ENCODE data around the gene BSND. TPM values are rescaled to one million over a fixed set of nuclear protein-coding genes. Genes with fewer than 3 reads are reported as not detected.
A peak's percentile ranks its signal among the peaks of the same experiment; 100 is the strongest.

BSND gene
- total and polyA plus RNA-seq, 3 experiments from 2014 or later: not detected

DNA sequence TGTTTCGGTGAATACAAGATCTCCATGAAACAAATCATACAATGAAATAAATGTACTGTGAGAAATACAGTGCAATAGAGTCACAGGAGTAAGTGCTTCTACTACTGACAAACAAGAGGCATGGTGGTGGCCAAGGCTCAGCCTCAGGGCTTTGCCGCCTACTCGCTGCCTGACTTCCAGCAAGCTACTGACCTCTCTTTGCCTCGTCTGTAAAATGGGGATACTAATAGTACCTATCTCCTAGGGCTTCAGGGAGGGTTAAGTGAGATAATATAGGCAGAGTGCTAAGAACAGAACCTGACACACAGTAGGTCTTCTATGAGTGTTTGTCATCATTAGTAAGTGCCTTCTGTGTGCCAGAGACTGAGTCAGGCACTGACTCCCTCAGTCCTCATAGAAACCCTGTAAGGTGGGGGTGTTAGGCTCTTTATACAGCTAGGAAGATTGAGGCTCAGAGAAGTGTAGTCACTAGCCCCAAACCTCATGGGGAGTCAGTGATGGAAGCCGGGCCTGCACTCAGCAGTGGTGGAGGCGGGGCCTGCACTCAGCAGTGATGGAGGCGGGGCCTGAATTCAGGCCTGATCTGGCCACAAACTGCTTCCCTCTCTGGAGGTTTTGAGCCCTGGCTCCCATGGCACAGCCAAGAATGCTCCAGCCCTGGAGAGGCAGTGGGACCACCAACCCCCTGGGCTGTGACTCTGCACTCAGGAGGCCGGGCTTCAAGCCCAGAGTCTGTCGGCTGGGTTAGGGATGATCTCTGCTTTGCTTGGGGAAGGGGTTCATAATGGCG is 6.8 kb downstream of the BSND start:
- H3K9me3 ChIP-seq (ENCODE audit: low read length): no peaks in the 10 kb centered on the region
- Mint-ChIP-seq H3K36me3 (no peaks in the 10 kb centered on the region), H3K4me1 (no peaks in the 10 kb centered on the region), H3K27ac (no peak overlapping the region), H3K9me3 (no peaks in the 10 kb centered on the region), H3K4me3 (no peak overlapping the region), H3K27me3 (peaks cover 3% of the 10 kb centered on the region in 2 donors)
- no peaks in the 10 kb centered on the region for H3K4me1 ChIP-seq (ENCODE audit: insufficient read depth, low read length)
- DNase-seq: no peak
- ChIA-PET CTCF (no interaction called here), POLR2A (no interaction called here)
- no peak overlapping the region for H3K4me3 ChIP-seq (ENCODE audit: low read length)
- no peaks in the 10 kb centered on the region for H3K27me3 ChIP-seq (ENCODE audit: insufficient read depth, low read length, poor library complexity, severe bottlenecking)
- no peaks in the 10 kb centered on the region for H3K36me3 ChIP-seq (ENCODE audit: insufficient read depth, low read length)
- H3K27ac ChIP-seq (ENCODE audit: low read depth, low read length): no peak overlapping the region

- no peak for DNase-seq
- Histone ChIP-seq H3K27me3 (ENCODE audit: insufficient read depth, low read length, poor library complexity, severe bottlenecking) (no peaks in the 10 kb centered on the region), H3K27ac (ENCODE audit: low read depth, low read length) (no peak overlapping the region), H3K4me3 (ENCODE audit: low read length) (no peak overlapping the region), H3K4me1 (ENCODE audit: insufficient read depth, low read length) (no peaks in the 10 kb centered on the region), H3K36me3 (ENCODE audit: insufficient read depth, low read length) (no peaks in the 10 kb centered on the region), H3K9me3 (ENCODE audit: low read length) (no peaks in the 10 kb centered on the region)
- no peak overlapping the region for H3K27ac Mint-ChIP-seq
- H3K36me3 Mint-ChIP-seq: no peaks in the 10 kb centered on the region
- no peaks in the 10 kb centered on the region for H3K4me1 Mint-ChIP-seq
- peaks cover 0 to 3% of the 10 kb centered on the region in 2 donors for H3K27me3 Mint-ChIP-seq
- H3K4me3 Mint-ChIP-seq: no peak overlapping the region
- ChIA-PET POLR2A (no interaction called here), CTCF (interaction anchor here (1.2 kb wide), 1 partner anchor 11 kb away, joined by 4 read pairs; no protein-coding TSS in a partner anchor)
- no peaks in the 10 kb centered on the region for H3K9me3 Mint-ChIP-seq
Observed at GRCh38 chr1:55006931-55007330, 8.2 kb downstream of the BSND start.

DNA sequence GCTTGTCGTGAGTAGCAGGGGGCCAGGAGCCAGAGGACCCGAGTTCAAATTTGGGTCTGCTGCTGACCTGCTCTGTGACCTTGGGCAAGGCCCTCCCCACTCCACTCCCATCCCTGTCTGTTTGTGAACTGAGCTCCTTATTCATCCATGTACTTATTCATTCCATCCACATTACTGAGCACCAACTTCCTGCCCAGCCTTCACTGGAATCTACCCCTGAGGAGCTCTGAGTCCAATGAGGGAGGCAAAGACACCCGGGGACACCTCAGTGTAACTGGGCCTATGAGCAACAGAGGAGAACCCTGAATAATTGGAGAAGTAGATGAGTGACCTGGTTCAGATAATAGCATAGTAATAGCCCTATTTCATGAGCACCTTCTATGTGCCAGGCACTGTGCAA is 8.9 kb downstream of the BSND start:
- Histone ChIP-seq H3K4me1 (ENCODE audit: insufficient read depth, low read length) (no peaks in the 10 kb centered on the region), H3K27me3 (ENCODE audit: insufficient read depth, low read length, poor library complexity, severe bottlenecking) (no peaks in the 10 kb centered on the region), H3K27ac (ENCODE audit: low read depth, low read length) (no peak overlapping the region), H3K9me3 (ENCODE audit: low read length) (no peaks in the 10 kb centered on the region), H3K36me3 (ENCODE audit: insufficient read depth, low read length) (no peaks in the 10 kb centered on the region), H3K4me3 (ENCODE audit: low read length) (no peak overlapping the region)
- CTCF ChIA-PET: interaction anchor here (1.2 kb wide), 1 partner anchor 12 kb away, joined by 4 read pairs; no protein-coding TSS in a partner anchor
- H3K27ac Mint-ChIP-seq: no peak overlapping the region
- no peaks in the 10 kb centered on the region for H3K9me3 Mint-ChIP-seq
- H3K27me3 Mint-ChIP-seq: peaks cover 0 to 5% of the 10 kb centered on the region in 2 donors
- POLR2A ChIA-PET: no interaction called here
- H3K36me3 Mint-ChIP-seq: no peaks in the 10 kb centered on the region
- no peaks in the 10 kb centered on the region for H3K4me1 Mint-ChIP-seq
- H3K4me3 Mint-ChIP-seq: no peak overlapping the region
- DNase-seq: no peak

DNA sequence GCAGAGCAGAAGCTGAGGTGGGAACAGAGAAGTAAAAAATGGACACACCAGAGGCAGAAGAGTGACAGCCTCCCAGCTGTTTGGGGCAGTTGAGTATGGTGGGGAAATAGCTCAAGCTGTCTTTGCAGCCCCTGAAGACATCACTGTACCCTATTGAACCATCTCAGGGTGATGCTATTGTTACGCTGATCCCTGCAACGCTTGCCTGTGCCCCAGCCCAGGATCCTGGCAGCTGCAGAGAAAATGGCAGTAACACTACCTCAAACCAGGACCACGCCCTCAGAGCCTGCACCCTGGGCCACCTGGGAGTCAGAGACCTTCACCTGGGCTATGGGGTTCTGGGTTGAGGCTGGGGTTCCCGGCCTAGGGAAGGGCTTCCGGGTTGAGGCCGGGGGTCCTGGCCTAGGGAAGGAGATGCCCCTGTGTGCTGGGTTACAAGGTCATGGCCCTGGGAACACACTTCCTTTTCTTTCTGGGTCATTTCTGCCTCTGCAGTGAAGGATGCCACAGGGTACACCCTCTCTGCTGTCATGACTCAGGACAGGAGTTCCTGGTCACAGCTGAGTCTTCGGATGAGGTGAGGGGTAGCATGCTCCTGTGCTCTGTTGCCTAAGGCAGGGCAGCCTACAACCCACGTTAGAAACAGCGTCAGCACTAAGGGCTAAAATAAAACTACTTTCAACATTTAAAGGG is 11.6 kb downstream of the BSND start:
- H3K36me3 ChIP-seq (ENCODE audit: insufficient read depth, low read length): no peaks in the 10 kb centered on the region
- H3K27ac Mint-ChIP-seq: peak overlapping the region in 1 of 8 donors; percentile 56
- H3K4me3 Mint-ChIP-seq: no peak overlapping the region
- no peaks in the 10 kb centered on the region for H3K9me3 ChIP-seq (ENCODE audit: low read length)
- H3K27me3 ChIP-seq (ENCODE audit: insufficient read depth, low read length, poor library complexity, severe bottlenecking): no peaks in the 10 kb centered on the region
- no peak overlapping the region for H3K27ac ChIP-seq (ENCODE audit: low read depth, low read length)
- no peaks in the 10 kb centered on the region for H3K4me1 ChIP-seq (ENCODE audit: insufficient read depth, low read length)
- no peaks in the 10 kb centered on the region for H3K4me1 Mint-ChIP-seq
- no peak overlapping the region for H3K4me3 ChIP-seq (ENCODE audit: low read length)
- DNase-seq: no peak
- no peaks in the 10 kb centered on the region for H3K36me3 Mint-ChIP-seq
- CTCF ChIA-PET: interaction anchor here (1.0 kb wide), 2 partner anchors 11 to 14 kb away, joined by 3 read pairs; no protein-coding TSS in a partner anchor
- POLR2A ChIA-PET: no interaction called here
- no peaks in the 10 kb centered on the region for H3K9me3 Mint-ChIP-seq
- H3K27me3 Mint-ChIP-seq: peaks cover 12 to 16% of the 10 kb centered on the region in 2 donors

- Mint-ChIP-seq H3K27ac (no peak overlapping the region), H3K4me3 (no peak overlapping the region), H3K36me3 (no peaks in the 10 kb centered on the region), H3K9me3 (no peaks in the 10 kb centered on the region), H3K27me3 (peaks cover 14 to 18% of the 10 kb centered on the region in 2 donors), H3K4me1 (no peaks in the 10 kb centered on the region)
- Histone ChIP-seq H3K27me3 (ENCODE audit: insufficient read depth, low read length, poor library complexity, severe bottlenecking) (no peaks in the 10 kb centered on the region), H3K4me3 (ENCODE audit: low read length) (no peak overlapping the region), H3K36me3 (ENCODE audit: insufficient read depth, low read length) (no peaks in the 10 kb centered on the region), H3K4me1 (ENCODE audit: insufficient read depth, low read length) (no peaks in the 10 kb centered on the region), H3K27ac (ENCODE audit: low read depth, low read length) (no peak overlapping the region), H3K9me3 (ENCODE audit: low read length) (no peaks in the 10 kb centered on the region)
- CTCF ChIA-PET: no interaction called here
- POLR2A ChIA-PET: no interaction called here
- DNase-seq: peak in 1 of 5 donors; percentile 9
Observed at GRCh38 chr1:55010887-55011217, 12.1 kb downstream of the BSND start.

- H3K4me3 Mint-ChIP-seq: no peak overlapping the region
- H3K27ac ChIP-seq (ENCODE audit: low read depth, low read length): no peak overlapping the region
- H3K9me3 ChIP-seq (ENCODE audit: low read length): no peaks in the 10 kb centered on the region
- peaks cover 14 to 18% of the 10 kb centered on the region in 2 donors for H3K27me3 Mint-ChIP-seq
- no peak overlapping the region for H3K4me3 ChIP-seq (ENCODE audit: low read length)
- no peaks in the 10 kb centered on the region for H3K4me1 Mint-ChIP-seq
- POLR2A ChIA-PET: no interaction called here
- no peaks in the 10 kb centered on the region for H3K9me3 Mint-ChIP-seq
- CTCF ChIA-PET: no interaction called here
- no peak for DNase-seq
- no peaks in the 10 kb centered on the region for H3K27me3 ChIP-seq (ENCODE audit: insufficient read depth, low read length, poor library complexity, severe bottlenecking)
- no peaks in the 10 kb centered on the region for H3K4me1 ChIP-seq (ENCODE audit: insufficient read depth, low read length)
- no peak overlapping the region for H3K27ac Mint-ChIP-seq
- no peaks in the 10 kb centered on the region for H3K36me3 Mint-ChIP-seq
- no peaks in the 10 kb centered on the region for H3K36me3 ChIP-seq (ENCODE audit: insufficient read depth, low read length)
Observed at GRCh38 chr1:55012661-55013060, 13.9 kb downstream of the BSND start.

- H3K27ac ChIP-seq (ENCODE audit: low read depth, low read length): no peak overlapping the region
- no peak overlapping the region for H3K4me3 Mint-ChIP-seq
- ChIA-PET POLR2A (no interaction called here), CTCF (interaction anchor here (1.4 kb wide), 1 partner anchor 19 kb away, joined by 5 read pairs; no protein-coding TSS in a partner anchor)
- H3K4me3 ChIP-seq (ENCODE audit: low read length): no peak overlapping the region
- no peaks in the 10 kb centered on the region for H3K4me1 ChIP-seq (ENCODE audit: insufficient read depth, low read length)
- H3K9me3 ChIP-seq (ENCODE audit: low read length): no peaks in the 10 kb centered on the region
- H3K27me3 Mint-ChIP-seq: peaks cover 15 to 31% of the 10 kb centered on the region in 2 donors
- no peaks in the 10 kb centered on the region for H3K36me3 ChIP-seq (ENCODE audit: insufficient read depth, low read length)
- H3K27me3 ChIP-seq (ENCODE audit: insufficient read depth, low read length, poor library complexity, severe bottlenecking): no peaks in the 10 kb centered on the region
- H3K4me1 Mint-ChIP-seq: no peaks in the 10 kb centered on the region
- no peak for DNase-seq
- H3K36me3 Mint-ChIP-seq: no peaks in the 10 kb centered on the region
- no peaks in the 10 kb centered on the region for H3K9me3 Mint-ChIP-seq
- H3K27ac Mint-ChIP-seq: no peak overlapping the region
Observed at GRCh38 chr1:55015123-55015522, 16.4 kb downstream of the BSND start.

DNA sequence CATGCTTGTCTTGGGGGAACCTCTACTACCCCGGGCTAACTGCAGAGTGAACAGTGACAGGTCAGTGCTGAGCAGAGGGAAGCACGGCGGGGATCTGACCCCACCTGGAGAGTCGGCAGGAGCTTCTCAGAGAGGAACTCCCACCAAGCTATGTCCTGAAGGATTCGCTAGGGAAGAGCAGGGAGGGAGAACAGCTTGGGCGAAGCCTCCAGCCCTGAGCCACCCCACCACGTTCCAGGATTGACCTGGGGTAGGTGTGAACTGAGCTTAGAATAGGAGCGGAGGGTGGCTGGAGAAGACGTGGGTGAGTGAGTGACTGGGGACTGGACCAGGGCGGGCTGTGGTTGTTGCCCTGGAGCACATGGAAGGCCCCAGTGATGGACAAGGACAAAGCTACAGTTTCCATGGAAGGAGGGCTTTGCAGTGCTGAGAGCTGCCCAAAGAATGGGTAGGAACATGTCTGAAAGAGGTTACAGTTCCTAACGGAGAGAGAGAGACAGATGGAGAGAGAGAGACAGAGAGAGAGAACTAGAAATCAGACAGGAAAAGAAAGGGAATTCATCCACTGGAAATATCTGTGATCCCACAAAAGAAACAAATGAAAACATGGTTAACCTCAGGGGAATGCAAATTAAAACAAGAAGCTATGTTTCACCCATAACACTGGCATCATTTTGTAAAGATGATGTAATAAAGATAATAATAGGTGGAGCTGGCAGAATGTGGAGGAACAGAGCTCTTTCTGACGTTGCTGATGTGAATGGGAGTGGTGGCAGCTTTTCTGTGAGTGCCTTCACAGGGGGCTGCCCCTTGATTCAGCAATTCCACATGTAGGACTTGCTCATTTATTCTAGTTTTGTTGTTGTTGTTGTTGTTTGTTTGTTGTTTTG is 17.2 kb downstream of the BSND start:
- Histone ChIP-seq H3K27ac (ENCODE audit: low read depth, low read length) (no peak overlapping the region), H3K4me1 (ENCODE audit: insufficient read depth, low read length) (no peaks in the 10 kb centered on the region), H3K36me3 (ENCODE audit: insufficient read depth, low read length) (no peaks in the 10 kb centered on the region), H3K27me3 (ENCODE audit: insufficient read depth, low read length, poor library complexity, severe bottlenecking) (no peaks in the 10 kb centered on the region), H3K4me3 (ENCODE audit: low read length) (no peak overlapping the region), H3K9me3 (ENCODE audit: low read length) (no peaks in the 10 kb centered on the region)
- H3K4me3 Mint-ChIP-seq: no peak overlapping the region
- ChIA-PET POLR2A (no interaction called here), CTCF (interaction anchor here (1.4 kb wide), 1 partner anchor 20 kb away, joined by 5 read pairs; no protein-coding TSS in a partner anchor)
- H3K9me3 Mint-ChIP-seq: no peaks in the 10 kb centered on the region
- H3K27ac Mint-ChIP-seq: no peak overlapping the region
- no peaks in the 10 kb centered on the region for H3K4me1 Mint-ChIP-seq
- H3K27me3 Mint-ChIP-seq: peaks cover 15 to 40% of the 10 kb centered on the region in 2 donors
- no peak for DNase-seq
- no peaks in the 10 kb centered on the region for H3K36me3 Mint-ChIP-seq

Data from CD8-positive, alpha-beta memory T cell (primary cell).